ENCODE measurements around the gene TMEM151B. TPM values are rescaled to one million over a fixed set of nuclear protein-coding genes. Genes with fewer than 3 reads are reported as not detected.

TMEM151B gene
- total RNA-seq, 3 donors from 2014 or later (not counting 1 experiment from before 2014, with no cell fraction given), result not detected

GRCh38 chr6:44292661-44293365, 22.6 kb downstream of the TMEM151B start:
- H3K27ac Mint-ChIP-seq, result no peak overlapping the region
- intact Hi-C loops (cut with micrococcal nuclease), result no loop called here
- Histone ChIP-seq H3K9me3 (ENCODE audit: control insufficient read depth, insufficient read depth, low read length) (no peaks in the 10 kb centered on the region), H3K4me3 (ENCODE audit: low read length) (no peak overlapping the region), H3K36me3 (ENCODE audit: control insufficient read depth, insufficient read depth, low read length) (no peaks in the 10 kb centered on the region), H3K27me3 (ENCODE audit: control insufficient read depth, insufficient read depth, low read length) (peaks cover 42% of the 10 kb centered on the region), H3K4me1 (ENCODE audit: control insufficient read depth, insufficient read depth, low read length) (peaks cover 11% of the 10 kb centered on the region), H3K27ac (ENCODE audit: low read length) (no peak overlapping the region)
- no peak overlapping the region for H3K4me3 Mint-ChIP-seq
- H3K9me3 Mint-ChIP-seq, result no peaks in the 10 kb centered on the region
- ATAC-seq (no peak), DNase-seq (no peak)
- 85% methylated on average over 4 of the region's 4 CpGs for WGBS (ENCODE audit: insufficient coverage)
- H3K4me1 Mint-ChIP-seq, result peaks cover 0 to 5% of the 10 kb centered on the region in 2 donors
- no peak for TF ChIP-seq CTCF (IDR thresholded peaks at IDR 0.05)
- no peaks in the 10 kb centered on the region for H3K36me3 Mint-ChIP-seq
- H3K27me3 Mint-ChIP-seq (ENCODE audit: low read depth in 2 of 2), result peaks cover 53 to 57% of the 10 kb centered on the region in 2 donors

GRCh38 chr6:44294832-44295791, 24.9 kb downstream of the TMEM151B start:
- intact Hi-C loops (cut with micrococcal nuclease), result no loop called here
- Mint-ChIP-seq H3K27me3 (ENCODE audit: low read depth in 2 of 2) (peaks cover 36 to 54% of the 10 kb centered on the region in 2 donors), H3K4me1 (peaks cover 0 to 12% of the 10 kb centered on the region in 2 donors), H3K4me3 (no peak overlapping the region), H3K27ac (no peak overlapping the region), H3K9me3 (no peaks in the 10 kb centered on the region), H3K36me3 (no peaks in the 10 kb centered on the region)
- H3K27ac ChIP-seq (ENCODE audit: low read length), result no peak overlapping the region
- DNase-seq, result no peak
- no peak for ATAC-seq
- peaks cover 41% of the 10 kb centered on the region for H3K27me3 ChIP-seq (ENCODE audit: control insufficient read depth, insufficient read depth, low read length)
- H3K9me3 ChIP-seq (ENCODE audit: control insufficient read depth, insufficient read depth, low read length), result no peaks in the 10 kb centered on the region
- no peak for TF ChIP-seq CTCF (IDR thresholded peaks at IDR 0.05)
- 87% methylated on average over 7 of the region's 7 CpGs for WGBS (ENCODE audit: insufficient coverage)
- peaks cover 14% of the 10 kb centered on the region for H3K4me1 ChIP-seq (ENCODE audit: control insufficient read depth, insufficient read depth, low read length)
- no peak overlapping the region for H3K4me3 ChIP-seq (ENCODE audit: low read length)
- peaks cover 2% of the 10 kb centered on the region for H3K36me3 ChIP-seq (ENCODE audit: control insufficient read depth, insufficient read depth, low read length)

- H3K27ac Mint-ChIP-seq, result no peak overlapping the region
- H3K4me3 Mint-ChIP-seq, result peak overlapping the region; percentile 45
- H3K36me3 ChIP-seq (ENCODE audit: control insufficient read depth, insufficient read depth, low read length), result peaks cover 19% of the 10 kb centered on the region
- ATAC-seq (peak; percentile 53 to 91 (median 84)), DNase-seq (peak; percentile 32 to 68)
- no peaks in the 10 kb centered on the region for H3K36me3 Mint-ChIP-seq
- H3K27ac ChIP-seq (ENCODE audit: low read length), result no peak overlapping the region
- H3K4me1 Mint-ChIP-seq, result peaks cover 0 to 12% of the 10 kb centered on the region in 2 donors
- TF ChIP-seq CTCF (IDR thresholded peaks at IDR 0.05), result no peak
- no peaks in the 10 kb centered on the region for H3K9me3 ChIP-seq (ENCODE audit: control insufficient read depth, insufficient read depth, low read length)
- peaks cover 26 to 36% of the 10 kb centered on the region in 2 donors for H3K27me3 Mint-ChIP-seq (ENCODE audit: low read depth in 2 of 2)
- H3K9me3 Mint-ChIP-seq, result no peaks in the 10 kb centered on the region
- 2% methylated on average over 84 of the region's 86 CpGs for WGBS (ENCODE audit: insufficient coverage)
- peaks cover 32% of the 10 kb centered on the region for H3K27me3 ChIP-seq (ENCODE audit: control insufficient read depth, insufficient read depth, low read length)
- H3K4me3 ChIP-seq (ENCODE audit: low read length), result no peak overlapping the region
- peaks cover 14% of the 10 kb centered on the region for H3K4me1 ChIP-seq (ENCODE audit: control insufficient read depth, insufficient read depth, low read length)
- intact Hi-C loops (cut with micrococcal nuclease), result no loop called here
These were observed 27.1 kb downstream of the TMEM151B start for GRCh38 chr6:44297063-44298038.

Measured in natural killer cell (primary cell).